BJ (cell line): ENCODE measurements around the gene KRTAP10-9. TPM values are rescaled to one million over a fixed set of nuclear protein-coding genes. Genes with fewer than 3 reads are reported as not detected.

Source experiments
- CTCF ChIA-PET: fragments of 350-600 bp; formaldehyde crosslinking; extraction: SDS; loops from one replicate; lab custom pipeline; 2021; ENCODE audit warnings: antibody characterized with exemption, inconsistent platforms; lab: Yijun Ruan, JAX
- POLR2A ChIA-PET: fragments of 300-600 bp; sonication (Branson Sonifier 250); formaldehyde crosslinking; extraction: SDS; loops from one replicate; lab custom pipeline; 2021; ENCODE audit warnings: antibody characterized with exemption; lab: Charles Lee
- DNase-seq: peaks from one replicate; pipeline ENCODE4 v3.0.0-alpha.2; 2011; ENCODE audit warnings: low read depth
- H3K27me3 ChIP-seq: 2 replicates; pipeline ENCODE4 v1.6.0; 2011; ENCODE audit warnings: low read length; ENCODE audit not compliant: control insufficient read depth, insufficient read depth
- H3K36me3 ChIP-seq: 2 replicates; pipeline ENCODE4 v1.5.1; 2011; ENCODE audit warnings: low read length; ENCODE audit not compliant: control insufficient read depth, insufficient read depth
- H3K4me3 ChIP-seq: 2 replicates; pipeline ENCODE4 v1.5.1; 2011; ENCODE audit warnings: low read depth, mild to moderate bottlenecking, control low read depth, low read length
- CTCF ChIP-seq: IDR thresholded peaks from 2 replicates; pipeline ENCODE4 v1.5.1; 2011; ENCODE audit warnings: low read depth, mild to moderate bottlenecking, control low read depth, inconsistent platforms, low read length, moderate library complexity; ENCODE audit not compliant: insufficient read depth
- polyA plus RNA-seq: library from polyadenylated mRNA; depleted of rRNA; stranded (reverse); fragments of >200 nt; gene quantifications from 2 replicates; pipeline ENCODE4 v1.2.3, GENCODE V29; 2011; rRNA removed

Gene KRTAP10-9
- polyA plus RNA-seq, 1 experiment = not detected

- ChIA-PET CTCF (no interaction called here), POLR2A (no interaction called here)
- Histone ChIP-seq H3K4me3 (no peak overlapping the region), H3K36me3 (no peaks in the 10 kb centered on the region), H3K27me3 (no peaks in the 10 kb centered on the region; the same call in 1 of the 2 replicates)
- TF ChIP-seq CTCF = no peak
- DNase-seq = no peak
Observed at GRCh38 chr21:44667612-44668011, 40.7 kb downstream of the KRTAP10-9 start.

GRCh38 chr21:44670642-44671432 lies 43.9 kb downstream of the KRTAP10-9 start:
- Histone ChIP-seq H3K27me3 (no peaks in the 10 kb centered on the region; the same call in 1 of the 2 replicates), H3K36me3 (no peaks in the 10 kb centered on the region), H3K4me3 (no peak overlapping the region)
- no peak for DNase-seq
- no peak for TF ChIP-seq CTCF
- ChIA-PET POLR2A (no interaction called here), CTCF (interaction anchor here (0.7 kb wide), 1 partner anchor 63 kb away, joined by 3 read pairs; no protein-coding TSS in a partner anchor)

GRCh38 chr21:44671911-44672310 lies 45.0 kb downstream of the KRTAP10-9 start:
- no peak for TF ChIP-seq CTCF
- DNase-seq = no peak
- peaks cover 3% of the 10 kb centered on the region; the same call in 1 of the 2 replicates for H3K27me3 ChIP-seq
- CTCF ChIA-PET = no interaction called here
- no peaks in the 10 kb centered on the region for H3K36me3 ChIP-seq
- POLR2A ChIA-PET = no interaction called here
- H3K4me3 ChIP-seq = no peak overlapping the region

GRCh38 chr21:44677881-44678280 lies 51.0 kb downstream of the KRTAP10-9 start:
- ChIA-PET CTCF (no interaction called here), POLR2A (no interaction called here)
- H3K4me3 ChIP-seq = no peak overlapping the region
- no peaks in the 10 kb centered on the region for H3K36me3 ChIP-seq
- TF ChIP-seq CTCF = no peak
- no peak for DNase-seq
- peaks cover 3% of the 10 kb centered on the region; the same call in 1 of the 2 replicates for H3K27me3 ChIP-seq

Other genes starting within 250 kb of the KRTAP10-9 start
- gene LRRC3, start 171.6 kb upstream of the KRTAP10-9 start, polyA plus RNA-seq = 0.42 and 0.59 TPM in 2 replicates
- gene KRTAP10-1, start 86.9 kb upstream of the KRTAP10-9 start, polyA plus RNA-seq = not detected in 2 replicates
- gene KRTAP10-2, start 75.6 kb upstream of the KRTAP10-9 start, polyA plus RNA-seq = not detected in 2 replicates
- not detected in 2 replicates for gene KRTAP10-3, start 68.3 kb upstream of the KRTAP10-9 start, polyA plus RNA-seq
- gene KRTAP10-4, start 53.4 kb upstream of the KRTAP10-9 start, polyA plus RNA-seq = not detected in 2 replicates
- not detected in 2 replicates for gene KRTAP10-5, start 46.5 kb upstream of the KRTAP10-9 start, polyA plus RNA-seq
- not detected in 2 replicates for gene KRTAP10-6, start 34.6 kb upstream of the KRTAP10-9 start, polyA plus RNA-seq
- not detected in 2 replicates for gene KRTAP10-7, start 26.5 kb upstream of the KRTAP10-9 start, polyA plus RNA-seq
- gene KRTAP10-8, start 15.0 kb upstream of the KRTAP10-9 start, polyA plus RNA-seq = not detected in 2 replicates
- not detected in 2 replicates for gene KRTAP10-10, start 10.3 kb downstream of the KRTAP10-9 start, polyA plus RNA-seq
- gene KRTAP10-11, start 19.3 kb downstream of the KRTAP10-9 start, polyA plus RNA-seq = not detected in 2 replicates
- gene KRTAP12-4, start 27.6 kb downstream of the KRTAP10-9 start, polyA plus RNA-seq = not detected in 2 replicates
- not detected in 2 replicates for gene KRTAP12-3, start 30.8 kb downstream of the KRTAP10-9 start, polyA plus RNA-seq
- gene KRTAP12-2, start 39.8 kb downstream of the KRTAP10-9 start, polyA plus RNA-seq = not detected in 2 replicates
- gene KRTAP12-1, start 55.1 kb downstream of the KRTAP10-9 start, polyA plus RNA-seq = not detected in 2 replicates
- gene KRTAP10-12, start 70.1 kb downstream of the KRTAP10-9 start, polyA plus RNA-seq = not detected in 2 replicates
- gene TSPEAR, start 84.5 kb downstream of the KRTAP10-9 start, polyA plus RNA-seq = not detected in 2 replicates
- gene UBE2G2, start 174.7 kb downstream of the KRTAP10-9 start, polyA plus RNA-seq = 67.6 and 93.2 TPM in 2 replicates
- gene SUMO3, start 191.0 kb downstream of the KRTAP10-9 start, polyA plus RNA-seq = 82.6 and 111 TPM in 2 replicates
- gene PTTG1IP, start 246.6 kb downstream of the KRTAP10-9 start, polyA plus RNA-seq = 234 and 249 TPM in 2 replicates